Endothelial cell of umbilical vein (primary cell): ENCODE results near the gene COQ2. TPM values are rescaled to one million over a fixed set of nuclear protein-coding genes. Genes with fewer than 3 reads are reported as not detected.
A peak's percentile ranks its signal among the peaks of the same experiment; 100 is the strongest.

Experiments
- BruUV-seq: library from RNA; stranded (reverse); fragments of 400-500 nt; replicated peaks from 2 replicates; lab custom pipeline; 2021; lab: Mats Ljungman, UMichigan
- CTCF ChIA-PET: fragments of 300-600, 350-600 bp; sonication (Branson Sonifier 250); formaldehyde crosslinking; loops from one replicate; lab custom pipeline; 2021; ENCODE audit warnings: antibody characterized with exemption, inconsistent platforms; lab: Charles Lee
- POLR2A ChIA-PET: fragments of 300-600, 350-600 bp; sonication (Branson Sonifier 250); formaldehyde crosslinking; loops from one replicate; lab custom pipeline; 2021; ENCODE audit warnings: antibody characterized with exemption, inconsistent platforms; lab: Charles Lee
- DNase-seq: peaks from one replicate; pipeline ENCODE4 v3.0.0-alpha.2; 2011; ENCODE audit warnings: low read depth, low spot score
- FAIRE-seq: peaks from 2 replicates; lab custom pipeline; 2011; peaks lifted over from hg19 to GRCh38; lab: Jason Lieb, UNC
- H2AFZ ChIP-seq: 2 replicates; pipeline ENCODE4 v1.6.0; 2012; ENCODE audit warnings: low read depth, low read length, control low read depth, inconsistent platforms
- H3K27ac ChIP-seq: 2 replicates; pipeline ENCODE4 v1.5.1; 2011; ENCODE audit warnings: low read depth, mild to moderate bottlenecking, control low read depth, low read length, moderate library complexity; ENCODE audit not compliant: insufficient read depth
- H3K27me3 ChIP-seq, 2 experiments: 2 replicates each; pipeline versions ENCODE4 v1.6.0 to v1.6.1; 2011; ENCODE audit warnings: low read length in 2 of 2, mixed read lengths in 1 of 2; ENCODE audit not compliant: control insufficient read depth in 2 of 2, insufficient read depth in 2 of 2
- H3K36me3 ChIP-seq, 2 experiments: 2 replicates in 1 of 2; 3 replicates in 1 of 2; pipeline ENCODE4 v1.5.1; 2011; ENCODE audit warnings: low read length in 2 of 2, mild to moderate bottlenecking in 1 of 2, moderate library complexity in 1 of 2; ENCODE audit not compliant: control insufficient read depth in 2 of 2, insufficient read depth in 2 of 2; ENCODE audit errors: extremely low read depth in 1 of 2
- H3K4me1 ChIP-seq: 3 replicates; pipeline ENCODE4 v1.5.1; 2011; ENCODE audit warnings: mild to moderate bottlenecking, low read length; ENCODE audit not compliant: control insufficient read depth, insufficient read depth; ENCODE audit errors: extremely low read depth
- H3K4me2 ChIP-seq: 2 replicates; pipeline ENCODE4 v1.6.1; 2011; ENCODE audit warnings: low read length, control low read depth, mixed read lengths; ENCODE audit not compliant: insufficient read depth
- H3K4me3 ChIP-seq, 3 experiments: fragments of 200-600 bp in 1 of 3; sonication (generic), shearing (Covaris generic) in 1 of 3; replicated peaks in 1 of 3; 2 replicates each; pipeline ENCODE4 v1.5.1; 2011 to 2016; ENCODE audit warnings: control low read depth in 3 of 3, low read length in 3 of 3, mild to moderate bottlenecking in 2 of 3, inconsistent platforms in 1 of 3, low read depth in 1 of 3, moderate library complexity in 1 of 3; ENCODE audit not compliant: insufficient read depth in 1 of 3
- H3K79me2 ChIP-seq: 2 replicates; pipeline ENCODE4 v1.6.0; 2012; ENCODE audit warnings: low read length, inconsistent platforms; ENCODE audit not compliant: control insufficient read depth, insufficient read depth
- H3K9ac ChIP-seq: replicated peaks from 2 replicates; pipeline ENCODE3; 2011; ENCODE audit warnings: low read length, control low read depth; ENCODE audit not compliant: insufficient read depth; ENCODE audit errors: extremely low read depth
- H3K9me1 ChIP-seq: replicated peaks from 3 replicates; pipeline ENCODE4 v1.6.0; 2011; ENCODE audit warnings: mild to moderate bottlenecking, low read length; ENCODE audit not compliant: control insufficient read depth, insufficient read depth; ENCODE audit errors: extremely low read depth
- H3K9me3 ChIP-seq: replicated peaks from 2 replicates; pipeline ENCODE4 v1.5.1; 2012; ENCODE audit warnings: low read length, inconsistent platforms; ENCODE audit not compliant: control insufficient read depth, insufficient read depth
- H4K20me1 ChIP-seq: replicated peaks from 2 replicates; pipeline ENCODE3; 2011; ENCODE audit warnings: mild to moderate bottlenecking, low read length; ENCODE audit not compliant: control insufficient read depth, insufficient read depth; ENCODE audit errors: extremely low read depth
- EZH2 ChIP-seq: IDR thresholded peaks from 2 replicates; pipeline ENCODE4 v1.6.1; 2012; ENCODE audit warnings: borderline replicate concordance, low read depth, mild to moderate bottlenecking, moderate library complexity, low read length, inconsistent platforms; ENCODE audit not compliant: severe bottlenecking
- FOS ChIP-seq: IDR thresholded peaks from 2 replicates; pipeline ENCODE4 v1.6.1; 2011; ENCODE audit warnings: mild to moderate bottlenecking, low read length, moderate library complexity, borderline replicate concordance; ENCODE audit not compliant: insufficient read depth
- GATA2 ChIP-seq: IDR thresholded peaks from 2 replicates; pipeline ENCODE4 v1.7.0; 2011; ENCODE audit warnings: low read depth, mild to moderate bottlenecking, moderate library complexity, mixed read lengths, low read length; ENCODE audit not compliant: insufficient read length, insufficient read depth
- JUN ChIP-seq: IDR thresholded peaks from 2 replicates; pipeline ENCODE4 v1.6.1; 2011; ENCODE audit warnings: borderline replicate concordance, low read depth; ENCODE audit not compliant: insufficient read length, insufficient read depth
- MYC ChIP-seq: IDR thresholded peaks from one replicate; pipeline ENCODE4 v1.6.1; 2011; ENCODE audit warnings: mild to moderate bottlenecking, low read depth, low read length
- POLR2A ChIP-seq: IDR thresholded peaks from 2 replicates; pipeline ENCODE4 v1.6.1; 2012; ENCODE audit warnings: low read depth, mild to moderate bottlenecking, control low read depth, low read length
- POLR2AphosphoS5 ChIP-seq: IDR thresholded peaks from 2 replicates; pipeline ENCODE4 v1.6.1; 2012; ENCODE audit warnings: low read depth, mild to moderate bottlenecking, control low read depth, low read length, moderate library complexity; ENCODE audit not compliant: insufficient read depth
- dilution Hi-C: fragments of 300-500 bp; cut with MboI; formaldehyde crosslinking; loops from one replicate; pipeline ENCODE4 v1.15.0; 2019; ENCODE audit warnings: low sequenced_read_pairs; ENCODE audit not compliant: extremely low pct_ligation_motif_present
- intact Hi-C: fragments of 100-400 bp; cut with micrococcal nuclease; formaldehyde crosslinking; loops from one replicate; pipeline ENCODE4 v1.10.0; 2022
- polyA plus RNA-seq, 4 experiments: library from polyadenylated mRNA; depleted of rRNA in 3 of 4; stranded (reverse) in 3 of 4; unstranded in 1 of 4; fragments of >200 nt; gene quantifications; 2 replicates each; pipeline versions ENCODE4 v1.2.1 to v1.2.3, GENCODE V29; 2011 to 2012; ENCODE audit warnings: missing spikeins in 1 of 4
- total RNA-seq: library from RNA; stranded (reverse); gene quantifications from 2 replicates; pipeline ENCODE4 v1.2.3, GENCODE V29; 2021
- TF ChIP-seq, protein P1 (sequence below): IDR thresholded peaks from 2 replicates; pipeline ENCODE4 v1.6.1; 2011; ENCODE audit not compliant: insufficient read depth, insufficient read length
- TF ChIP-seq, protein P2 (sequence below), 2 donors: IDR thresholded peaks; 1 replicate in 1 of 2; 2 replicates in 1 of 2; pipeline ENCODE4 v1.5.1; 2011; ENCODE audit warnings: low read length in 2 of 2, mild to moderate bottlenecking in 2 of 2, moderate library complexity in 2 of 2, control low read depth in 1 of 2, inconsistent platforms in 1 of 2, low read depth in 1 of 2; ENCODE audit not compliant: insufficient read depth in 1 of 2; ENCODE audit errors: extremely low read depth in 1 of 2

Gene COQ2
- total and polyA plus RNA-seq, 2 donors (not counting 3 experiments of a cell fraction or from before 2014, with no cell fraction given), result 25.5 to 28.0 TPM

DNA sequence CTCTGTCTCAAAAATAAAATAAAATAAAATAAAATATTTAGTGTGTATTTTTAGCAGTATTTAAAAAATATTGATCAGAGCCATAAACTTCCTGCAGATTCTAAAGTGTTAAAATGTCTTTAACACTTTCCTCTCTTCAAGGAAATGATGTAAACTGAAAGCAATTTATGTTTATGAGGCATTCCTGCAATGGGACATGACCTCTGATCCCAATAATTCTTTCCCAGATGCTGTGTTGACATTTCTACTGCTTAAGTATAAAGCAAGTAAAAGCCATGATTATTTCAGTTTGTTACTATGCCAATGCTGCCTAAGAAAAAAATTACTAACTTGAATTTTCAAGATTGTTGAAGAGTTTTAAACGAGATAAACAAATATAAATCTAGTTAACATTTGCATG, 29.0 kb downstream of the COQ2 start:
- Histone ChIP-seq H3K9me1 (no peaks in the 10 kb centered on the region), H3K4me3 (no peak overlapping the region), H4K20me1 (no peaks in the 10 kb centered on the region), H3K27ac (peak overlapping the region; percentile 95), H3K36me3 (no peaks in the 10 kb centered on the region), H3K4me2 (peak overlapping the region; percentile 54), H3K9ac (peak overlapping the region; percentile 69), H3K4me1 (peaks cover 45% of the 10 kb centered on the region), H3K79me2 (no peaks in the 10 kb centered on the region), H3K27me3 (no peaks in the 10 kb centered on the region), H2AFZ (no peak overlapping the region), H3K9me3 (no peaks in the 10 kb centered on the region)
- ChIA-PET CTCF (interaction anchor here (1.2 kb wide), 1 partner anchor 106 kb away, joined by 5 read pairs; no protein-coding TSS in a partner anchor), POLR2A (no interaction called here)
- peak; percentile 91 for FAIRE-seq
- dilution Hi-C loops (no loop called here), intact Hi-C loops (loop anchor here (1.0 to 10.0 kb wide), 2 partner anchors 105 to 461 kb away; partner anchors contain the start of gene SCD5)
- peak; percentile 96 for DNase-seq
- no TSS peak for BruUV-seq
- TF ChIP-seq POLR2AphosphoS5, result peak; percentile 57
- TF ChIP-seq POLR2A, result peak; percentile 39
- no peak for TF ChIP-seq MYC
- TF ChIP-seq, protein P1, sequence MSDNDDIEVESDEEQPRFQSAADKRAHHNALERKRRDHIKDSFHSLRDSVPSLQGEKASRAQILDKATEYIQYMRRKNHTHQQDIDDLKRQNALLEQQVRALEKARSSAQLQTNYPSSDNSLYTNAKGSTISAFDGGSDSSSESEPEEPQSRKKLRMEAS, result no peak
- TF ChIP-seq GATA2, result no peak
- peak; percentile 56 for TF ChIP-seq FOS
- TF ChIP-seq, protein P2, sequence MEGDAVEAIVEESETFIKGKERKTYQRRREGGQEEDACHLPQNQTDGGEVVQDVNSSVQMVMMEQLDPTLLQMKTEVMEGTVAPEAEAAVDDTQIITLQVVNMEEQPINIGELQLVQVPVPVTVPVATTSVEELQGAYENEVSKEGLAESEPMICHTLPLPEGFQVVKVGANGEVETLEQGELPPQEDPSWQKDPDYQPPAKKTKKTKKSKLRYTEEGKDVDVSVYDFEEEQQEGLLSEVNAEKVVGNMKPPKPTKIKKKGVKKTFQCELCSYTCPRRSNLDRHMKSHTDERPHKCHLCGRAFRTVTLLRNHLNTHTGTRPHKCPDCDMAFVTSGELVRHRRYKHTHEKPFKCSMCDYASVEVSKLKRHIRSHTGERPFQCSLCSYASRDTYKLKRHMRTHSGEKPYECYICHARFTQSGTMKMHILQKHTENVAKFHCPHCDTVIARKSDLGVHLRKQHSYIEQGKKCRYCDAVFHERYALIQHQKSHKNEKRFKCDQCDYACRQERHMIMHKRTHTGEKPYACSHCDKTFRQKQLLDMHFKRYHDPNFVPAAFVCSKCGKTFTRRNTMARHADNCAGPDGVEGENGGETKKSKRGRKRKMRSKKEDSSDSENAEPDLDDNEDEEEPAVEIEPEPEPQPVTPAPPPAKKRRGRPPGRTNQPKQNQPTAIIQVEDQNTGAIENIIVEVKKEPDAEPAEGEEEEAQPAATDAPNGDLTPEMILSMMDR (IDR thresholded peaks at IDR 0.05; ENCODE audit: extremely low read depth in 1 of 2, insufficient read depth in 1 of 2, low read depth in 1 of 2, low read length in 2 of 2), result no peak
- TF ChIP-seq JUN, result peak; percentile 98
- no peak for TF ChIP-seq EZH2
